Stimulated activated CD4-positive, alpha-beta T cell treated with anti-CD3 and anti-CD28 coated beads, Interleukin-2, amount 100 ng/mL, for 24 hours (primary cell): ENCODE results near the gene SFRP5.

Source experiments
- DNase-seq, 2 donors: peaks; one replicate each; pipeline ENCODE4 v3.0.0-alpha.2; 2020

The SFRP5 gene

GRCh38 chr10:97763947-97764346 lies 7.9 kb downstream of the SFRP5 start:
- no peak for DNase-seq

GRCh38 chr10:97763411-97763810 lies 8.4 kb downstream of the SFRP5 start:
- DNase-seq: no peak

- no peak for DNase-seq
These were observed 9.0 kb downstream of the SFRP5 start for GRCh38 chr10:97762816-97763215.

- DNase-seq: no peak
These were observed 9.7 kb downstream of the SFRP5 start for GRCh38 chr10:97762056-97762455.

- no peak for DNase-seq
These were observed 10.4 kb downstream of the SFRP5 start for GRCh38 chr10:97761331-97761865.

- DNase-seq: no peak
These were observed 11.1 kb downstream of the SFRP5 start for GRCh38 chr10:97760461-97761257.

- DNase-seq: no peak
These were observed 11.9 kb downstream of the SFRP5 start for GRCh38 chr10:97759946-97760345.

- peak; percentile 59 to 64 for DNase-seq
These were observed 12.5 kb downstream of the SFRP5 start for GRCh38 chr10:97759158-97759887.

GRCh38 chr10:97757471-97757870 lies 14.3 kb downstream of the SFRP5 start:
- DNase-seq: no peak

GRCh38 chr10:97755718-97756117 lies 16.1 kb downstream of the SFRP5 start:
- no peak for DNase-seq

GRCh38 chr10:97754726-97755125 lies 17.1 kb downstream of the SFRP5 start:
- DNase-seq: no peak

GRCh38 chr10:97752956-97753355 lies 18.8 kb downstream of the SFRP5 start:
- no peak for DNase-seq

GRCh38 chr10:97748116-97748515 lies 23.7 kb downstream of the SFRP5 start:
- no peak for DNase-seq

GRCh38 chr10:97747573-97747972 lies 24.2 kb downstream of the SFRP5 start:
- DNase-seq: no peak

GRCh38 chr10:97744405-97745035 lies 27.3 kb downstream of the SFRP5 start:
- DNase-seq: no peak

- DNase-seq: no peak
These were observed 28.4 kb downstream of the SFRP5 start for GRCh38 chr10:97743169-97743943.

GRCh38 chr10:97740613-97741012 lies 31.2 kb downstream of the SFRP5 start:
- DNase-seq: no peak

- DNase-seq: no peak
These were observed 33.2 kb downstream of the SFRP5 start for GRCh38 chr10:97738616-97739015.

- DNase-seq: no peak
These were observed 34.0 kb downstream of the SFRP5 start for GRCh38 chr10:97737770-97738265.

- peak; percentile 96 to 99 for DNase-seq
These were observed 34.7 kb downstream of the SFRP5 start, which contains the start of gene ZFYVE27 for GRCh38 chr10:97736902-97737769. ZFYVE27 (plus strand) TSS chr10:97737128; CDS start chr10:97738478, 1,350 bp downstream.

GRCh38 chr10:97736403-97736901 lies 35.3 kb downstream of the SFRP5 start:
- DNase-seq: no peak
